Thymus (tissue), 11 donors: ENCODE measurements around the gene CNKSR3. TPM values are rescaled to one million over a fixed set of nuclear protein-coding genes. Genes with fewer than 3 reads are reported as not detected.

Source experiments
- DNase-seq, 9 donors: peaks; one replicate each; pipeline ENCODE4 v3.0.0-alpha.2; 2013; ENCODE audit warnings: low spot score in 9 of 9, low read depth in 6 of 9, missing footprints in 1 of 9
- H3K27ac ChIP-seq, 2 donors: one replicate each; pipeline ENCODE4 v1.5.1; 2013; ENCODE audit warnings: control low read depth in 1 of 2, low read depth in 1 of 2, low read length in 1 of 2, mild to moderate bottlenecking in 1 of 2, moderate library complexity in 1 of 2
- H3K27me3 ChIP-seq, 2 donors: one replicate each; pipeline ENCODE4 v1.5.1; 2013; ENCODE audit warnings: low read length in 1 of 2; ENCODE audit not compliant: control insufficient read depth in 2 of 2, insufficient read depth in 1 of 2
- H3K36me3 ChIP-seq, 2 donors: one replicate each; pipeline ENCODE4 v1.5.1; 2013; ENCODE audit warnings: low read length in 1 of 2, mild to moderate bottlenecking in 1 of 2, moderate library complexity in 1 of 2; ENCODE audit not compliant: control insufficient read depth in 2 of 2, insufficient read depth in 2 of 2
- H3K4me1 ChIP-seq, 2 donors: one replicate each; pipeline ENCODE4 v1.5.1; 2013; ENCODE audit warnings: low read length in 2 of 2; ENCODE audit not compliant: control insufficient read depth in 2 of 2, insufficient read depth in 2 of 2
- H3K4me3 ChIP-seq, 2 donors: one replicate each; pipeline ENCODE4 v1.5.1; 2013; ENCODE audit warnings: low read length in 2 of 2, control low read depth in 1 of 2, mild to moderate bottlenecking in 1 of 2
- H3K9me3 ChIP-seq, 2 donors: one replicate each; pipeline ENCODE4 v1.5.1; 2013; ENCODE audit warnings: low read length in 1 of 2, mild to moderate bottlenecking in 1 of 2; ENCODE audit not compliant: control insufficient read depth in 2 of 2, insufficient read depth in 1 of 2
- WGBS: extraction: QIAGEN DNeasy Blood & Tissue Kit; methylation state at CpG from one replicate; pipeline ENCODE4 v1.1.7; 2013; 5-methylcytosine and 5-hydroxymethylcytosine counted together
- polyA plus RNA-seq: library from polyadenylated mRNA; stranded (reverse); fragments of 200-250 nt; gene quantifications from one replicate; pipeline ENCODE4 v1.2.3, GENCODE V29; 2013
- total RNA-seq: library from RNA; stranded (reverse); fragments of 120-200 nt; gene quantifications from one replicate; pipeline ENCODE4 v1.2.4, GENCODE V29; 2013
- donor health status: healthy.

Gene CNKSR3
- total and polyA plus RNA-seq, 2 donors, result 5.4 to 8.2 TPM

GRCh38 chr6:154441995-154442310, 68.5 kb downstream of the CNKSR3 start:
- Histone ChIP-seq H3K4me3 (no peak overlapping the region), H3K27ac (no peak overlapping the region), H3K4me1 (no peaks in the 10 kb centered on the region), H3K9me3 (no peaks in the 10 kb centered on the region), H3K27me3 (no peaks in the 10 kb centered on the region), H3K36me3 (no peaks in the 10 kb centered on the region)
- no peak for DNase-seq
- WGBS, result 97% methylated on average over 12 of the region's 12 CpGs

- Histone ChIP-seq H3K4me3 (no peak overlapping the region), H3K4me1 (no peaks in the 10 kb centered on the region), H3K36me3 (no peaks in the 10 kb centered on the region), H3K9me3 (no peaks in the 10 kb centered on the region), H3K27ac (no peak overlapping the region), H3K27me3 (no peaks in the 10 kb centered on the region)
- WGBS, result 100% methylated on average over 1 of the region's 1 CpG
- no peak for DNase-seq
Observed at GRCh38 chr6:154440422-154441043, 70.0 kb downstream of the CNKSR3 start.

- H3K27me3 ChIP-seq, result no peaks in the 10 kb centered on the region
- no peak overlapping the region for H3K27ac ChIP-seq
- H3K36me3 ChIP-seq, result no peaks in the 10 kb centered on the region
- H3K9me3 ChIP-seq, result no peaks in the 10 kb centered on the region
- no peak overlapping the region for H3K4me3 ChIP-seq
- H3K4me1 ChIP-seq, result no peaks in the 10 kb centered on the region
- no peak for DNase-seq
- 94% methylated on average over 3 of the region's 3 CpGs for WGBS
Observed at GRCh38 chr6:154440022-154440421, 70.5 kb downstream of the CNKSR3 start.

- Histone ChIP-seq H3K4me1 (no peaks in the 10 kb centered on the region), H3K4me3 (no peak overlapping the region), H3K27me3 (no peaks in the 10 kb centered on the region), H3K36me3 (no peaks in the 10 kb centered on the region), H3K27ac (no peak overlapping the region), H3K9me3 (no peaks in the 10 kb centered on the region)
- no peak for DNase-seq
- WGBS, result 94% methylated on average over 9 of the region's 9 CpGs
Observed at GRCh38 chr6:154438882-154439415, 71.5 kb downstream of the CNKSR3 start.

- H3K4me3 ChIP-seq, result no peak overlapping the region
- H3K9me3 ChIP-seq, result no peaks in the 10 kb centered on the region
- no peaks in the 10 kb centered on the region for H3K27me3 ChIP-seq
- 97% methylated on average over 11 of the region's 11 CpGs for WGBS
- H3K4me1 ChIP-seq, result no peaks in the 10 kb centered on the region
- DNase-seq, result no peak
- H3K27ac ChIP-seq, result no peak overlapping the region
- no peaks in the 10 kb centered on the region for H3K36me3 ChIP-seq
Observed at GRCh38 chr6:154435400-154435945, 75.0 kb downstream of the CNKSR3 start.

- H3K4me3 ChIP-seq, result no peak overlapping the region
- no peaks in the 10 kb centered on the region for H3K9me3 ChIP-seq
- no peaks in the 10 kb centered on the region for H3K27me3 ChIP-seq
- H3K27ac ChIP-seq, result no peak overlapping the region
- 98% methylated on average over 3 of the region's 3 CpGs for WGBS
- no peaks in the 10 kb centered on the region for H3K36me3 ChIP-seq
- H3K4me1 ChIP-seq, result no peaks in the 10 kb centered on the region
- DNase-seq, result no peak
Observed at GRCh38 chr6:154434662-154435061, 75.8 kb downstream of the CNKSR3 start.

- no peak overlapping the region for H3K4me3 ChIP-seq
- H3K36me3 ChIP-seq, result no peaks in the 10 kb centered on the region
- 90% methylated on average over 8 of the region's 8 CpGs for WGBS
- no peaks in the 10 kb centered on the region for H3K27me3 ChIP-seq
- DNase-seq, result no peak
- no peaks in the 10 kb centered on the region for H3K9me3 ChIP-seq
- H3K4me1 ChIP-seq, result no peaks in the 10 kb centered on the region
- no peak overlapping the region for H3K27ac ChIP-seq
Observed at GRCh38 chr6:154433477-154434241, 76.8 kb downstream of the CNKSR3 start.

- Histone ChIP-seq H3K36me3 (no peaks in the 10 kb centered on the region), H3K9me3 (no peaks in the 10 kb centered on the region), H3K27ac (no peak overlapping the region), H3K4me3 (no peak overlapping the region), H3K27me3 (no peaks in the 10 kb centered on the region), H3K4me1 (no peaks in the 10 kb centered on the region)
- 62% methylated on average over 3 of the region's 3 CpGs for WGBS
- DNase-seq, result no peak
Observed at GRCh38 chr6:154432533-154433476, 77.7 kb downstream of the CNKSR3 start.
